HG03095 (cell line): Measurements from ENCODE around the gene SPPL2B.

ENCODE experiments used
- ATAC-seq: cut with Tn5 transposase; IDR thresholded peaks from one replicate; pipeline ENCODE4 v1.9.1; 2021; ENCODE audit warnings: moderate library complexity; ENCODE audit not compliant: unreplicated experiment

SPPL2B gene

GRCh38 chr19:2353887-2354592, 25.6 kb downstream of the SPPL2B start:
- no peak for ATAC-seq

GRCh38 chr19:2354670-2355069, 26.2 kb downstream of the SPPL2B start:
- no peak for ATAC-seq

- ATAC-seq, result no peak
These were observed 26.9 kb downstream of the SPPL2B start for GRCh38 chr19:2355168-2356035.

GRCh38 chr19:2356036-2356646, 27.7 kb downstream of the SPPL2B start:
- no peak for ATAC-seq

- ATAC-seq, result no peak
These were observed 29.1 kb downstream of the SPPL2B start for GRCh38 chr19:2357279-2358206.

GRCh38 chr19:2358548-2359173, 30.2 kb downstream of the SPPL2B start:
- ATAC-seq, result no peak

- ATAC-seq, result no peak
These were observed 31.7 kb downstream of the SPPL2B start, which contains the start of gene TMPRSS9 for GRCh38 chr19:2359992-2360685. Gene TMPRSS9, plus strand, starts transcription at chr19:2360265. Its CDS starts 29,521 bp downstream, at chr19:2389786.

GRCh38 chr19:2360833-2361232, 32.3 kb downstream of the SPPL2B start:
- no peak for ATAC-seq

GRCh38 chr19:2361246-2362045, 33.0 kb downstream of the SPPL2B start:
- ATAC-seq, result no peak

GRCh38 chr19:2362046-2362969, 33.8 kb downstream of the SPPL2B start:
- ATAC-seq, result no peak

- no peak for ATAC-seq
These were observed 34.5 kb downstream of the SPPL2B start for GRCh38 chr19:2362970-2363300.

- ATAC-seq, result no peak
These were observed 34.9 kb downstream of the SPPL2B start for GRCh38 chr19:2363419-2363818.

GRCh38 chr19:2365201-2365970, 36.9 kb downstream of the SPPL2B start:
- ATAC-seq, result no peak

GRCh38 chr19:2371656-2372055, 43.2 kb downstream of the SPPL2B start:
- ATAC-seq, result no peak

- no peak for ATAC-seq
These were observed 43.7 kb downstream of the SPPL2B start for GRCh38 chr19:2372076-2372612.

- no peak for ATAC-seq
These were observed 46.3 kb downstream of the SPPL2B start for GRCh38 chr19:2374808-2375207.
